Epidermal melanocyte (primary cell): ENCODE measurements around the gene GJA4.
"Not testable (repeated sequence)": the region's sequence is repeated elsewhere in the genome, so short reads cannot be mapped to it uniquely, and the experiment has no call there.

Experiments used
- DNase-seq: peaks from one replicate; pipeline ENCODE4 v3.0.0; 2011; ENCODE audit warnings: low spot score; ENCODE audit not compliant: insufficient read length

Gene GJA4

DNA sequence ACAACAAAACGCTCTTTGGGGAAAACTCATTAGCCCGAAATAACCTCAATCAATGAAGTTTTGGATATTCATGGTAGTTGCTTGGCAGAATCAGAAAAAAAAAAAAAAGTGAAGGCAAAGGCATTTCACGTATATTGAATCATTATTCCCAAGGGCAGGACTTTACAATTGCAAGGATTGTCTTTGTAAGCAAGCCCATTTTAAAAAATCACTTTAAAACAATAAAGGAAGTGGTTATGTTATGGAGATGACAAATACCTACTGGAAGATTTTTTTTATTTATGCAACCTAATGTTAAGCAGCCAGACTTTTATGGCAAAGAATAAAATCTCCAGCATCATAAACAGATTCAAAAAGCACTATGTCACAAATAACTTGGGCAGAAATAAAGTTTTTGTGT lies 23.9 kb upstream of the GJA4 start:
- DNase-seq, result no peak

GRCh38 chr1:34770891-34771504 lies 21.8 kb upstream of the GJA4 start:
- no peak for DNase-seq

GRCh38 chr1:34771573-34772371 lies 21.0 kb upstream of the GJA4 start:
- DNase-seq, result no peak

DNA sequence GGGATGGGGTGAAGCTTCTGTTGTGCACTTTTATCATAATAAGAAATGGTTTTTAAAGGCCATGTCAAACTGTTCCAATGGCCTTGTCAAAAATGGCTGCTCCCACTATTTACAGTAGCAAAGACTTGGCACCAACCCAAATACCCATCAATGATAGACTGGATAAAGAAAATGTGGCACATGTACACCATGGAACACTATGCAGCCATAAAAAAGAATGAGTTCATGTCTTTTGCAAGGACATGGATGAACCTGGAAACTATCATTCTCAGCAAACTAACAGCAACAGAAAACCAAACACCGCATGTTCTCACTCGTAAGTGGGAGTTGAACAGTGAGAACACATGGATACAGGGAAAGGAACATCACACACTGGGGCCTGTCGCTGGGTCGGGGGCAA lies 19.7 kb upstream of the GJA4 start:
- DNase-seq, result not testable (repeated sequence)

GRCh38 chr1:34774957-34775356 lies 17.8 kb upstream of the GJA4 start:
- no peak for DNase-seq

GRCh38 chr1:34776911-34777310 lies 15.9 kb upstream of the GJA4 start:
- DNase-seq, result no peak

- DNase-seq, result no peak
These were observed 15.1 kb upstream of the GJA4 start for GRCh38 chr1:34777519-34778321.

DNA sequence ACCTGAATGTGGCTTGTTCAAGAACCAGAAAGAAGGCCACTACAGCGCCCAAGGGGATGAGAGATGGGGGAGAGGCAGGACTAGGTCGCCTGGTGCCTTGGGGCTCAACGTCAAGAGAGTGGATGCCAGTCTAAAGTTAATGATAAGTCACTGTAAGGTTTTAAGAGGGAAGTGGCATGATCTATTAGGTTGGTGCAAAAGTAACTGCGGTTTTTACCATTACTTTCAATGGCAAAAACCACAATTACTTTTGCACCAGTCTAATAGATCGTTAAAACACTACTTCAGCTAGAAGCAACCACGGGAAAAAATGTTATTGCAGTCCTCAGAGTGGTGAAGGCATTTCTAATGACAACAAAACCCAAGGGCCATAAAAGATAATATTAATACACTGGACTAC lies 14.4 kb upstream of the GJA4 start:
- DNase-seq, result no peak

- DNase-seq, result no peak
These were observed 13.8 kb upstream of the GJA4 start for GRCh38 chr1:34779005-34779404.

GRCh38 chr1:34779526-34779925 lies 13.3 kb upstream of the GJA4 start:
- no peak for DNase-seq

DNA sequence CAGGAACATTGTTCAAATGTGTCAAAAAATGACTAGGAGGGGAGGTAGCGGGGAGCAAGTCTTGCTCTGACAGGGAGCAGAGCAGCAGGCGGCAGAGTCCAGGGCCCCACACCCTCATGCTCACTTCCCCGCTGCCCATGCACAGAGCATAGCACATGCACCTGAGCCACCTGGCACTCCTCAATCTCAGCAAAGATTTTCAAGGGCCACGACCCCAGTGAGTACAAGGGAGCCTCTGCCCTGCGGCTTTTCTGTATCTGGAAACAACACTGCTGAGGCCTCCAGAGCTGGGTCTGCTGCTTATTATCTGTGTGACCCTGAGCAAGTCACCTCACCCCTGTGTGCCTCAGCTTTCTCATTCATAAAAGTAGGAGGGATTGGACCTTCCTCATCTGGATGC lies 12.8 kb upstream of the GJA4 start:
- no peak for DNase-seq

- no peak for DNase-seq
These were observed 12.3 kb upstream of the GJA4 start for GRCh38 chr1:34780528-34780927.

- no peak for DNase-seq
These were observed 11.5 kb upstream of the GJA4 start, which contains the start of gene GJB3 for GRCh38 chr1:34781071-34781843. GJB3 (plus strand) TSS chr1:34781214; CDS start chr1:34784763, 3,549 bp downstream.

DNA sequence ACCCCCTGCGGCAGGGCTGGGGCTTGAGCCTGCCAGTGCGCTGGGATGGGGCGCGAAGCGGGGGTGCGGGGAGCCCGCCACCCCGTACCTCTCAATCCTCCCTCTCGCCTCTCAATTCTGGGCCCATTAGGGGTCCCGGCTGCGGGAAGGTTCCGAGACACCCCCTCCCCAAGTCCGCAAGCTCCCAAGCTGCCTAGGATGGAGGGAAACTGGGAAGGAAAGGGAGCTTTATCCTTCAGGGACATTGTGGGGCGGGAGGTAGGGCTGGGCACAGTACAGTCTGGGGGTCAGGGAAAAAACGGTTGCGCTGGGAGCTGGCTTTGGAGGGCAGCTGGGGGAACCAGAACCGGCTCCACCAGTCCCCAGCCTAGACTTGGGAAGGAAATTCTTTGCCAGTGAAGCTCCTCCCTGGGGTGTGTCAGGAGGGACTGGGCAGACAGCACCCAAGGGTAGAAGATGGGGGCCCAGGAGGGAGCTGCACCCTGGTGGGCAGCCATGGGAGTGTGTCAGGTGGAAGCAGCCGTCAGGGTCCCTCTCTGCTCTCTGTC lies 10.9 kb upstream of the GJA4 start:
- DNase-seq, result no peak

GRCh38 chr1:34784751-34785221 lies 8.0 kb upstream of the GJA4 start:
- no peak for DNase-seq

GRCh38 chr1:34785231-34785874 lies 7.4 kb upstream of the GJA4 start:
- no peak for DNase-seq

DNA sequence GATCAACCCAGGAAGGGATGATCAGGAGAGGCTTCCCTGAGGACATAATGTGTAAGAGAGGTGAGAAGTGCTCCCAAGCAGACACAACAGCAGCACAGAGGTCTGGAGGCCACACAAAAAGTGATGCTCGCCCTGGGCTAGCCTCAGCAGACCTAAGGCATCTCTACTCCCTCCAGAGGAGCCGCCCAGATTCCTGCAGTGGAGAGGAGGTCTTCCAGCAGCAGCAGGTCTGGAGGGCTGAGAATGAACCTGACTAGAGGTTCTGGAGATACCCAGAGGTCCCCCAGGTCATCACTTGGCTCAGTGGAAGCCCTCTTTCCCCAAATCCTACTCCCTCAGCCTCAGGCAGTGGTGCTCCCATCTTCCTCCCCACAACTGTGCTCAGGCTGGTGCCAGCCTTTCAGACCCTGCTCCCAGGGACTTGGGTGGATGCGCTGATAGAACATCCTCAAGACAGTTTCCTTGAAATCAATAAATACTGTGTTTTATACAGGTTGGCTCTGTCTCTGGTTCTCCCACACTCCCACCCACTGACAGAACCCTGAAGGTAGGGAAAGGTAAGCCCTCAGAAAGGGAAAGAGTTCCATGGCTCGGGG lies 6.8 kb upstream of the GJA4 start:
- no peak for DNase-seq

DNA sequence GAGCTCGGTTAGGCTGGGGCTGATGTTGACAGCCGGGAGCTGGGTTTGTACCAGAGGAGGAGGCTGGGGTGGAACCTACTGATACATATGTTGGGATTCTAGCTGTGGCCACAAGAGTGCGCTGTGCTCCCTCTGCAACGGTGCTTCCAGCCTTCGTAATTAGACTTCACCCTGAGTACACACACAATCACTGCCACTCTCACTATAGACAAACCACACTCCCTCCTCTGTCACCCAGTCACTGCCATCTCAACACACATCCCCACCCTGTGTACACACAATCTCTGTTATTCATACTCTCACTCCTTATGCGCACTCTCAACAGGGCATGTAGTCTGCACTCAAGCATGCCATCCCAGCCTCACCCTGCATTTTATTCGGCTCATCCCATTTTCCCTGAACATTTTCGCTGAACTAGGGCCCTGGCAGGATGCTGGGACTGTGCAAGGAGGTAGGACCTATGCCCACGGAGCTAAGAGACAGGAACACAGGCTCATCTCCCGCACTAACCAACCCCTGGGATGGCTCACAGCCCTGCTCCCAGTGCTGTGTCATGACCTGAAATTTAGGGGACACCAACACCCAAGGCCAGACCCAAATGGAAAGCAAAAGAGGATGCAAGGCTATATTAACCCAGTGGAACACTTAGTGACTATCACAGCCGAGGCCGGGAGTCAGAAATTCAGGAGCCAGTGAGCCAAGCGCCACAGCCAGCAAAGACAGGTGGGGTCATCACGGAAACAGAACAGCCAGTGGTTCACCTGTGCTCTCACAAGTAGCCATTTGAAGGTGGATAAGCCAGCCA lies 6.1 kb upstream of the GJA4 start:
- peak; percentile 57 for DNase-seq
